H1 (cell line): ENCODE data around the gene S1PR3. TPM values are rescaled to one million over a fixed set of nuclear protein-coding genes. Genes with fewer than 3 reads are reported as not detected.

Experiments
- ASH2L ChIP-seq: fragments of 200-600, 300-600 bp; sonication (generic); IDR thresholded peaks from one replicate; pipeline ENCODE4 v1.7.1; 2017; ENCODE audit warnings: low read length
- BACH1 ChIP-seq: IDR thresholded peaks from 2 replicates; pipeline ENCODE4 v1.6.1; 2012; ENCODE audit warnings: low read length, improper control_type of control experiment
- BRCA1 ChIP-seq: IDR thresholded peaks from 2 replicates; pipeline ENCODE4 v1.6.1; 2012; ENCODE audit warnings: low read depth, low read length, improper control_type of control experiment
- CBX8 ChIP-seq: fragments of 300-800, 300-1000 bp; sonication (generic); IDR thresholded peaks from 2 replicates; pipeline ENCODE4 v1.7.1; 2016; ENCODE audit warnings: low read depth, low read length, borderline replicate concordance
- CHD1 ChIP-seq: IDR thresholded peaks from 2 replicates; pipeline ENCODE4 v1.6.1; 2012; ENCODE audit warnings: low read depth, low read length, improper control_type of control experiment
- CHD2 ChIP-seq: IDR thresholded peaks from 2 replicates; pipeline ENCODE4 v1.6.1; 2012; ENCODE audit warnings: low read length, improper control_type of control experiment
- CTBP2 ChIP-seq: IDR thresholded peaks from 2 replicates; pipeline ENCODE4 v1.7.0; 2011; ENCODE audit warnings: borderline replicate concordance, mild to moderate bottlenecking, moderate library complexity, mixed read lengths, low read length; ENCODE audit not compliant: insufficient read depth, insufficient read length
- EP300 ChIP-seq, 2 experiments: IDR thresholded peaks; 1 replicate in 1 of 2; 2 replicates in 1 of 2; pipeline ENCODE4 v1.6.1; 2011 to 2012; ENCODE audit warnings: low read depth in 2 of 2, low read length in 2 of 2, mild to moderate bottlenecking in 2 of 2, borderline replicate concordance in 1 of 2, inconsistent platforms in 1 of 2, moderate library complexity in 1 of 2
- GTF2F1 ChIP-seq: IDR thresholded peaks from 2 replicates; pipeline ENCODE4 v1.6.1; 2012; ENCODE audit warnings: low read depth, low read length, improper control_type of control experiment, borderline replicate concordance
- HDAC6 ChIP-seq: IDR thresholded peaks from one replicate; pipeline ENCODE4 v1.7.1; 2012; ENCODE audit warnings: low read depth, mild to moderate bottlenecking, inconsistent platforms, low read length, moderate library complexity
- JUND ChIP-seq: IDR thresholded peaks from 2 replicates; pipeline ENCODE4 v1.6.1; 2011; ENCODE audit warnings: mild to moderate bottlenecking, improper control_type of control experiment, low read length
- NANOG ChIP-seq: IDR thresholded peaks from 2 replicates; pipeline ENCODE4 v1.6.1; 2011; ENCODE audit warnings: low read length, low read depth, mild to moderate bottlenecking, inconsistent platforms; ENCODE audit not compliant: insufficient read depth, poor library complexity, severe bottlenecking
- NRF1 ChIP-seq: IDR thresholded peaks from 2 replicates; pipeline ENCODE4 v1.6.1; 2011; ENCODE audit warnings: mild to moderate bottlenecking, low read depth, low read length, improper control_type of control experiment
- POU5F1 ChIP-seq: IDR thresholded peaks from 2 replicates; pipeline ENCODE4 v1.6.1; 2011; ENCODE audit warnings: low read depth, mild to moderate bottlenecking, low read length, moderate library complexity
- RAD21 ChIP-seq, 2 experiments: IDR thresholded peaks in 1 of 2; conservative IDR thresholded peaks in 1 of 2; 2 replicates each; pipeline ENCODE4 v1.6.1; 2011; ENCODE audit warnings: low read depth in 2 of 2, low read length in 2 of 2, improper control_type of control experiment in 1 of 2, inconsistent platforms in 1 of 2, mild to moderate bottlenecking in 1 of 2, moderate library complexity in 1 of 2
- RFX5 ChIP-seq: IDR thresholded peaks from 2 replicates; pipeline ENCODE4 v1.6.1; 2011; ENCODE audit warnings: low read depth, low read length, improper control_type of control experiment, borderline replicate concordance
- SP2 ChIP-seq: IDR thresholded peaks from 2 replicates; pipeline ENCODE4 v1.6.1; 2012; ENCODE audit warnings: mild to moderate bottlenecking, low read length, inconsistent platforms
- TAF1 ChIP-seq: IDR thresholded peaks from 2 replicates; pipeline ENCODE4 v1.6.1; 2011; ENCODE audit warnings: mild to moderate bottlenecking, low read depth, low read length
- TBP ChIP-seq: IDR thresholded peaks from 2 replicates; pipeline ENCODE4 v1.6.1; 2011; ENCODE audit warnings: low read depth, low read length, improper control_type of control experiment
- YY1 ChIP-seq: IDR thresholded peaks from 2 replicates; pipeline ENCODE4 v1.6.1; 2011; ENCODE audit warnings: low read depth, mild to moderate bottlenecking, low read length
- polyA plus RNA-seq, 7 experiments: library from polyadenylated mRNA; depleted of rRNA in 3 of 7; stranded (reverse) in 5 of 7; unstranded in 2 of 7; fragments of >200 nt in 5 of 7; fragments of 200-250 nt in 2 of 7; gene quantifications; 1 replicate in 5 of 7; 2 replicates in 1 of 7; 4 replicates in 1 of 7; pipeline versions ENCODE4 v1.2.1 to v1.2.3, GENCODE V29; 2011 to 2013; ENCODE audit warnings: missing spikeins in 2 of 7, mixed read lengths in 2 of 7
- total RNA-seq: library from RNA; stranded (reverse); fragmentation: NEBNext Ultra II Directional; extraction: Animal tissue kit (Norgen Biotek cat#: 25700); gene quantifications from 2 replicates; pipeline ENCODE4 v1.2.1, GENCODE V29; 2021
- TF ChIP-seq, protein P1 (sequence below): IDR thresholded peaks from 2 replicates; pipeline ENCODE4 v1.6.1; 2012; ENCODE audit warnings: inconsistent platforms
- TF ChIP-seq, protein P2 (sequence below): IDR thresholded peaks from 2 replicates; pipeline ENCODE4 v1.6.1; 2012; ENCODE audit warnings: low read length, inconsistent platforms

The S1PR3 gene
- total and polyA plus RNA-seq, 2 of the 8 experiments (the other 6 are each of a cell fraction or from before 2014, with no cell fraction given): 3.7 to 6.4 TPM

DNA sequence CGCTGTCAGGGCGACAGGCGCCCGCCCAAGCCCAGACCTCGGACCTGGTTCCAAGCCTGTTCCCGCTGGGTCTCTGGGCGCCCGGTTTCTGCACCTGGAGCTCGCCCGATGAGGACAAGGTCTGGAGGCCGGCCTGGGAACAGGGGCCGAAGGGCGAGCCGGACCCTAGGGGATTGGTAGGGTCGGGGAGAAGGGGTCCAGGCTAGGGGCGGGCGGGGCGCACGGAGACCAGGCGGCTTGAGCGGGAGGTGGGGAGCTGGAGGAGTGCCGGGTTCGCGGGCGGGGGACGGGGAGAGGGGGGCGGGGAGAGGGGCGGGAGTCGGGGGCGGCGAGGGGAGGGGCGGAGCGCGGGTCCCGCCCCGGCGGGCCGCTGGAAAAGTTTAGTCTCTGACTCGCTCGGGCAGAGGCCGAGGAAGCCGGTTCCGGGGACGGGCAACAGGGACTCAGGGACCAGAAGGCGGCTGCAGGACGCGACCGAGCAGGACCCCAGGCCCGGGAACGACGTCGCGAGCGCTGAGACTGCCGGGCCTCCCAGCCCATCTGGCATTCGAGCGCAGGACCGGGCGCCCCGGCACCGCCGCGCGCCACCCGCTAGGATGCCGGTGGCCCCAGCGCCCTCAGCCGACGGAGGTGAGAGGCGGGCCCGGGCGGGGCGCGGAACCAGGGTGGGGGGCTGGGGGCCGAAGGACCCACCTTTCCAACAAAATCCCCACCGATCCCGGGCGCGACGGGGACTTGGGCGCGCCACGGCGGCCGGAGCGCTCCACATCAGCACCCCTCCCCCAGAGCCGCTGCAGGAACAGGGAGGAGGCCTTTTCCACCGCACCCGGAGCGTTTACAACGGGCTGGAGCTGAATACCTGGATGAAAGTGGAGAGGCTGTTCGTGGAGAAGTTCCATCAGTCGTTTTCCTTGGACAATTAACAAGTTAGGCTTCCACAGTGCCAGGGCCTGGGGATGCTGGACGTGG lies at the start of gene S1PR3 (continued):
- TF ChIP-seq JUND (no peak), TAF1 (peak; percentile 58; the same call in 1 of the 2 replicates), EP300 (IDR thresholded peaks at IDR 0.05; ENCODE audit: borderline replicate concordance in 1 of 2, low read depth in 2 of 2, low read length in 2 of 2) (no peak), BACH1 (no peak), HDAC6 (no peak), BRCA1 (no peak), SP2 (no peak), CHD2 (no peak), GTF2F1 (no peak), NANOG (no peak), CBX8 (no peak), ASH2L (no peak), POU5F1 (no peak), RAD21 (IDR thresholded peaks at IDR 0.05 in 1 of 2, conservative IDR thresholded peaks at IDR 0.05 in 1 of 2; ENCODE audit: low read depth in 2 of 2, low read length in 2 of 2) (no peak), RFX5 (no peak), CHD1 (no peak), NRF1 (no peak), CTBP2 (no peak), YY1 (no peak), TBP (peak; percentile 47; the same call in 1 of the 2 replicates)
- TF ChIP-seq, protein P1, sequence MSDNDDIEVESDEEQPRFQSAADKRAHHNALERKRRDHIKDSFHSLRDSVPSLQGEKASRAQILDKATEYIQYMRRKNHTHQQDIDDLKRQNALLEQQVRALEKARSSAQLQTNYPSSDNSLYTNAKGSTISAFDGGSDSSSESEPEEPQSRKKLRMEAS: no peak
- TF ChIP-seq, protein P2, sequence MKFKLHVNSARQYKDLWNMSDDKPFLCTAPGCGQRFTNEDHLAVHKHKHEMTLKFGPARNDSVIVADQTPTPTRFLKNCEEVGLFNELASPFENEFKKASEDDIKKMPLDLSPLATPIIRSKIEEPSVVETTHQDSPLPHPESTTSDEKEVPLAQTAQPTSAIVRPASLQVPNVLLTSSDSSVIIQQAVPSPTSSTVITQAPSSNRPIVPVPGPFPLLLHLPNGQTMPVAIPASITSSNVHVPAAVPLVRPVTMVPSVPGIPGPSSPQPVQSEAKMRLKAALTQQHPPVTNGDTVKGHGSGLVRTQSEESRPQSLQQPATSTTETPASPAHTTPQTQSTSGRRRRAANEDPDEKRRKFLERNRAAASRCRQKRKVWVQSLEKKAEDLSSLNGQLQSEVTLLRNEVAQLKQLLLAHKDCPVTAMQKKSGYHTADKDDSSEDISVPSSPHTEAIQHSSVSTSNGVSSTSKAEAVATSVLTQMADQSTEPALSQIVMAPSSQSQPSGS: no peak
